ENCODE measurements around the gene PLXNB2.

- no peak for TF ChIP-seq EZH2 (IDR thresholded peaks at IDR 0.05)
- TF ChIP-seq JUND (IDR thresholded peaks at IDR 0.05): no peak
- no peak for TF ChIP-seq CBX3 (IDR thresholded peaks at IDR 0.05; ENCODE audit: low read depth)
- no peak for TF ChIP-seq TCF7L2 (IDR thresholded peaks at IDR 0.05; ENCODE audit: borderline replicate concordance, extremely low read depth, insufficient read depth, insufficient read length)
- no peak for TF ChIP-seq POLR2A (IDR thresholded peaks at IDR 0.05; ENCODE audit: borderline replicate concordance, extremely low read depth, insufficient read depth, insufficient read length)
- no peak for TF ChIP-seq POLR2AphosphoS5 (IDR thresholded peaks at IDR 0.05; ENCODE audit: low read depth, low read length)
- TF ChIP-seq SRF (IDR thresholded peaks at IDR 0.05; ENCODE audit: low read depth): no peak
- TF ChIP-seq, protein P1, sequence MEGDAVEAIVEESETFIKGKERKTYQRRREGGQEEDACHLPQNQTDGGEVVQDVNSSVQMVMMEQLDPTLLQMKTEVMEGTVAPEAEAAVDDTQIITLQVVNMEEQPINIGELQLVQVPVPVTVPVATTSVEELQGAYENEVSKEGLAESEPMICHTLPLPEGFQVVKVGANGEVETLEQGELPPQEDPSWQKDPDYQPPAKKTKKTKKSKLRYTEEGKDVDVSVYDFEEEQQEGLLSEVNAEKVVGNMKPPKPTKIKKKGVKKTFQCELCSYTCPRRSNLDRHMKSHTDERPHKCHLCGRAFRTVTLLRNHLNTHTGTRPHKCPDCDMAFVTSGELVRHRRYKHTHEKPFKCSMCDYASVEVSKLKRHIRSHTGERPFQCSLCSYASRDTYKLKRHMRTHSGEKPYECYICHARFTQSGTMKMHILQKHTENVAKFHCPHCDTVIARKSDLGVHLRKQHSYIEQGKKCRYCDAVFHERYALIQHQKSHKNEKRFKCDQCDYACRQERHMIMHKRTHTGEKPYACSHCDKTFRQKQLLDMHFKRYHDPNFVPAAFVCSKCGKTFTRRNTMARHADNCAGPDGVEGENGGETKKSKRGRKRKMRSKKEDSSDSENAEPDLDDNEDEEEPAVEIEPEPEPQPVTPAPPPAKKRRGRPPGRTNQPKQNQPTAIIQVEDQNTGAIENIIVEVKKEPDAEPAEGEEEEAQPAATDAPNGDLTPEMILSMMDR (IDR thresholded peaks at IDR 0.05 in 2 of 3, conservative IDR thresholded peaks at IDR 0.05 in 1 of 3; ENCODE audit: borderline replicate concordance in 1 of 3, insufficient read depth in 1 of 3, low read depth in 2 of 3, low read length in 2 of 3): no peak
- TF ChIP-seq CEBPB (IDR thresholded peaks at IDR 0.05; ENCODE audit: low read depth): no peak
- no peak for TF ChIP-seq YY1 (IDR thresholded peaks at IDR 0.05; ENCODE audit: extremely low read depth, insufficient replicate concordance, low read depth, low read length)
- TF ChIP-seq, protein P2, sequence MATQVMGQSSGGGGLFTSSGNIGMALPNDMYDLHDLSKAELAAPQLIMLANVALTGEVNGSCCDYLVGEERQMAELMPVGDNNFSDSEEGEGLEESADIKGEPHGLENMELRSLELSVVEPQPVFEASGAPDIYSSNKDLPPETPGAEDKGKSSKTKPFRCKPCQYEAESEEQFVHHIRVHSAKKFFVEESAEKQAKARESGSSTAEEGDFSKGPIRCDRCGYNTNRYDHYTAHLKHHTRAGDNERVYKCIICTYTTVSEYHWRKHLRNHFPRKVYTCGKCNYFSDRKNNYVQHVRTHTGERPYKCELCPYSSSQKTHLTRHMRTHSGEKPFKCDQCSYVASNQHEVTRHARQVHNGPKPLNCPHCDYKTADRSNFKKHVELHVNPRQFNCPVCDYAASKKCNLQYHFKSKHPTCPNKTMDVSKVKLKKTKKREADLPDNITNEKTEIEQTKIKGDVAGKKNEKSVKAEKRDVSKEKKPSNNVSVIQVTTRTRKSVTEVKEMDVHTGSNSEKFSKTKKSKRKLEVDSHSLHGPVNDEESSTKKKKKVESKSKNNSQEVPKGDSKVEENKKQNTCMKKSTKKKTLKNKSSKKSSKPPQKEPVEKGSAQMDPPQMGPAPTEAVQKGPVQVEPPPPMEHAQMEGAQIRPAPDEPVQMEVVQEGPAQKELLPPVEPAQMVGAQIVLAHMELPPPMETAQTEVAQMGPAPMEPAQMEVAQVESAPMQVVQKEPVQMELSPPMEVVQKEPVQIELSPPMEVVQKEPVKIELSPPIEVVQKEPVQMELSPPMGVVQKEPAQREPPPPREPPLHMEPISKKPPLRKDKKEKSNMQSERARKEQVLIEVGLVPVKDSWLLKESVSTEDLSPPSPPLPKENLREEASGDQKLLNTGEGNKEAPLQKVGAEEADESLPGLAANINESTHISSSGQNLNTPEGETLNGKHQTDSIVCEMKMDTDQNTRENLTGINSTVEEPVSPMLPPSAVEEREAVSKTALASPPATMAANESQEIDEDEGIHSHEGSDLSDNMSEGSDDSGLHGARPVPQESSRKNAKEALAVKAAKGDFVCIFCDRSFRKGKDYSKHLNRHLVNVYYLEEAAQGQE (IDR thresholded peaks at IDR 0.05; ENCODE audit: low read depth): no peak
Observed at GRCh38 chr22:50289942-50290630, 17.4 kb downstream of the PLXNB2 start.
